GM19452 (cell line): ENCODE data around the gene TTLL10.
A peak's percentile ranks its signal among the peaks of the same experiment; 100 is the strongest.
"Not testable (repeated sequence)": the region's sequence is repeated elsewhere in the genome, so short reads cannot be mapped to it uniquely, and the experiment has no call there.

Experiments used
- ATAC-seq: cut with Tn5 transposase; IDR thresholded peaks from one replicate; pipeline ENCODE4 v1.9.1; 2021; ENCODE audit not compliant: unreplicated experiment

Gene TTLL10

GRCh38 chr1:1185101-1185765 lies 11.6 kb downstream of the TTLL10 start:
- no peak for ATAC-seq

- ATAC-seq, result no peak
These were observed 14.3 kb downstream of the TTLL10 start for GRCh38 chr1:1187938-1188337.

- no peak for ATAC-seq
These were observed 15.4 kb downstream of the TTLL10 start for GRCh38 chr1:1189111-1189510.

GRCh38 chr1:1191734-1192133 lies 18.1 kb downstream of the TTLL10 start:
- no peak for ATAC-seq

GRCh38 chr1:1194723-1195122 lies 21.0 kb downstream of the TTLL10 start:
- no peak for ATAC-seq

GRCh38 chr1:1195726-1196125 lies 22.0 kb downstream of the TTLL10 start:
- not testable (repeated sequence) for ATAC-seq

- ATAC-seq, result no peak
These were observed 22.9 kb downstream of the TTLL10 start for GRCh38 chr1:1196431-1197187.

- no peak for ATAC-seq
These were observed 23.5 kb downstream of the TTLL10 start for GRCh38 chr1:1197188-1197500.

- no peak for ATAC-seq
These were observed 24.1 kb downstream of the TTLL10 start for GRCh38 chr1:1197551-1198422.

GRCh38 chr1:1198423-1199140 lies 24.9 kb downstream of the TTLL10 start:
- ATAC-seq, result no peak

- ATAC-seq, result no peak
These were observed 25.7 kb downstream of the TTLL10 start for GRCh38 chr1:1199141-1199960.

- no peak for ATAC-seq
These were observed 26.5 kb downstream of the TTLL10 start for GRCh38 chr1:1199961-1200875.

- ATAC-seq, result peak; percentile 49
These were observed 27.5 kb downstream of the TTLL10 start for GRCh38 chr1:1200876-1201810.

GRCh38 chr1:1202831-1203560 lies 29.3 kb downstream of the TTLL10 start:
- ATAC-seq, result no peak

- no peak for ATAC-seq
These were observed 30.1 kb downstream of the TTLL10 start for GRCh38 chr1:1203561-1204424.

- ATAC-seq, result no peak
These were observed 30.8 kb downstream of the TTLL10 start for GRCh38 chr1:1204425-1204920.
